SK-N-SH (cell line): Measurements from ENCODE around the gene PSMD4.

Experiments used
- CHD2 ChIP-seq: fragments of 150-350 bp; IDR thresholded peaks from 2 replicates; pipeline ENCODE4 v1.6.1; 2018; ENCODE audit warnings: low read length; ENCODE audit not compliant: partially characterized antibody
- CTCF ChIP-seq: fragments of 200-600 bp; sonication (generic); IDR thresholded peaks from 2 replicates; pipeline ENCODE4 v1.6.1; 2017; ENCODE audit warnings: antibody characterized with exemption, mild to moderate bottlenecking, moderate library complexity
- EP300 ChIP-seq, 2 experiments: IDR thresholded peaks; 2 replicates each; pipeline versions ENCODE4 v1.4.0 to v1.6.1; 2012; ENCODE audit warnings: borderline replicate concordance in 1 of 2, low read depth in 1 of 2, low read length in 1 of 2
- EZH2phosphoT487 ChIP-seq: fragments of 200-600 bp; sonication (generic); IDR thresholded peaks from 2 replicates; pipeline ENCODE4 v1.6.1; 2017; ENCODE audit warnings: low read depth, mixed run types, mild to moderate bottlenecking, antibody characterized with exemption, moderate library complexity, borderline replicate concordance
- FOXM1 ChIP-seq: IDR thresholded peaks from 2 replicates; pipeline ENCODE4 v1.4.0; 2012; ENCODE audit warnings: low read depth, mild to moderate bottlenecking
- JUND ChIP-seq: IDR thresholded peaks from 2 replicates; pipeline ENCODE4 v1.4.0; 2012
- MAX ChIP-seq: IDR thresholded peaks from 2 replicates; pipeline ENCODE4 v1.4.0; 2012; ENCODE audit warnings: low read depth
- MXI1 ChIP-seq: IDR thresholded peaks from 2 replicates; pipeline ENCODE4 v1.6.1; 2012; ENCODE audit warnings: mild to moderate bottlenecking, low read depth, low read length, improper control_type of control experiment
- POLR2AphosphoS5 ChIP-seq: IDR thresholded peaks from 2 replicates; pipeline ENCODE4 v1.6.1; 2012; ENCODE audit warnings: low read depth, low read length
- RCOR1 ChIP-seq: fragments of 150-350 bp; IDR thresholded peaks from 2 replicates; pipeline ENCODE4 v1.6.1; 2017; ENCODE audit warnings: antibody characterized with exemption, low read length
- RFX5 ChIP-seq: IDR thresholded peaks from 2 replicates; pipeline ENCODE4 v1.6.1; 2012; ENCODE audit warnings: mild to moderate bottlenecking, improper control_type of control experiment, low read length
- TAF1 ChIP-seq: IDR thresholded peaks from 2 replicates; pipeline ENCODE4 v1.6.1; 2012; ENCODE audit warnings: low read depth, mild to moderate bottlenecking, low read length, moderate library complexity, borderline replicate concordance
- USF1 ChIP-seq: IDR thresholded peaks from 2 replicates; pipeline ENCODE4 v1.4.0; 2012; ENCODE audit warnings: low read depth, borderline replicate concordance
- TF ChIP-seq, protein P1 (sequence below): fragments of 150-350 bp; IDR thresholded peaks from 2 replicates; pipeline ENCODE4 v1.6.1; 2017; ENCODE audit warnings: antibody characterized with exemption, low read length, low read depth, borderline replicate concordance

DNA sequence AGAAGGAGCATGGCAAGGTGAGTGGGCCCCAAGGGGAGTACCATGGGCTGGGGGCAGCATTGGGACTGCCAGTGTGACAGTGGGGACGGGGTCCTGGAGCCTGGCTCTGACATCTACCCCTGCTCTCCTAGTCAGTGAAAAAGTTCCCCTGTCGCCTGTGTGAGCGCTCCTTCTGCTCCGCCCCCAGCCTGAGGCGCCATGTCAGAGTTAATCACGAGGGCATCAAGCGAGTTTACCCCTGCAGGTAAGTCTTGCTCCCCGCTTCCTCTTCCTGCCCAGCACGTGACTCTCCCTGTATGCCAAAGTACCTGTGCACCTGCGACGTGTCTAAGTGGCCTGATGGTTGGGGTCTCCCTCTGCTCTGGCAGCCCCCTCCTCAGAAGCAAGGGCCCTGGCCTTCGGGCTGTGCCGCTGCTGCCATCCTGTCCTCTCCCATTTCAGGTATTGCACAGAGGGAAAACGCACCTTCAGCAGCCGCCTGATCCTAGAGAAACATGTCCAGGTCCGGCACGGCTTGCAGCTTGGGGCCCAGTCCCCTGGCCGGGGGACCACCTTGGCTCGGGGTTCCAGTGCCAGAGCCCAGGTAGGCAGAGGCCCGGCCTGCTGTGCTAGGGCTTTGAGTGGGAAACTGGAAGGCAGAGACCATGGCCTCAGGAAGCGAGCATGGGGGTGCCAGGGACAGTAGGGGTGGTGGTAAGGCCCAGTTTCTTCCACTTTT lies 35.6 kb downstream of the PSMD4 start:
- TF ChIP-seq TAF1 (no peak), FOXM1 (no peak), USF1 (no peak), EP300 (IDR thresholded peaks at IDR 0.05; ENCODE audit: borderline replicate concordance in 1 of 2, low read depth in 1 of 2, low read length in 1 of 2) (no peak), RCOR1 (no peak), CTCF (no peak), EZH2phosphoT487 (no peak), MAX (no peak), POLR2AphosphoS5 (no peak), CHD2 (no peak), RFX5 (no peak), MXI1 (no peak), JUND (no peak)
- TF ChIP-seq, protein P1, sequence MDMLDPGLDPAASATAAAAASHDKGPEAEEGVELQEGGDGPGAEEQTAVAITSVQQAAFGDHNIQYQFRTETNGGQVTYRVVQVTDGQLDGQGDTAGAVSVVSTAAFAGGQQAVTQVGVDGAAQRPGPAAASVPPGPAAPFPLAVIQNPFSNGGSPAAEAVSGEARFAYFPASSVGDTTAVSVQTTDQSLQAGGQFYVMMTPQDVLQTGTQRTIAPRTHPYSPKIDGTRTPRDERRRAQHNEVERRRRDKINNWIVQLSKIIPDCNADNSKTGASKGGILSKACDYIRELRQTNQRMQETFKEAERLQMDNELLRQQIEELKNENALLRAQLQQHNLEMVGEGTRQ: no peak
